HEK293 (cell line): ENCODE measurements around the gene ZC3H12C.

Experiments used
- CTCF ChIA-PET: fragments of 350-600 bp; formaldehyde crosslinking; extraction: SDS; loops from one replicate; lab custom pipeline; 2021; ENCODE audit warnings: antibody characterized with exemption; lab: Yijun Ruan, JAX
- POLR2A ChIA-PET: fragments of 300-600 bp; formaldehyde crosslinking; extraction: SDS; loops from one replicate; lab custom pipeline; 2020; ENCODE audit warnings: antibody characterized with exemption, inconsistent platforms; lab: Yijun Ruan, JAX
- H3K27ac ChIP-seq: fragments of 200-500 bp; sonication (Bioruptor generic); 2 replicates; pipeline ENCODE4 v1.5.1; 2014; ENCODE audit warnings: low read depth, low read length, control low read depth, inconsistent platforms; ENCODE audit errors: extremely low read depth
- H3K36me3 ChIP-seq, 2 experiments: fragments of 200-500 bp in 1 of 2; sonication (Bioruptor generic) in 1 of 2; 1 replicate in 1 of 2; 2 replicates in 1 of 2; pipeline ENCODE4 v1.5.1; 2014 to 2017; ENCODE audit warnings: inconsistent platforms in 2 of 2, low read length in 2 of 2; ENCODE audit not compliant: control insufficient read depth in 2 of 2, insufficient read depth in 1 of 2
- H3K4me1 ChIP-seq: fragments of 200-500 bp; sonication (Bioruptor generic); 2 replicates; pipeline ENCODE4 v1.5.1; 2014; ENCODE audit warnings: mild to moderate bottlenecking, low read length, inconsistent platforms; ENCODE audit not compliant: control insufficient read depth, insufficient read depth
- H3K4me3 ChIP-seq: 2 replicates; pipeline ENCODE4 v1.5.1; 2011; ENCODE audit warnings: low read depth, mild to moderate bottlenecking, control low read depth, low read length, moderate library complexity
- H3K9me3 ChIP-seq: fragments of 200-500 bp; sonication (Bioruptor generic); 2 replicates; pipeline ENCODE4 v1.5.1; 2014; ENCODE audit warnings: low read depth, low read length, inconsistent platforms; ENCODE audit not compliant: control insufficient read depth, insufficient read depth
- FEZF1 ChIP-seq: fragments of 450-650 bp; formaldehyde crosslinking; IDR thresholded peaks from 2 replicates; pipeline ENCODE4 v1.5.1; 2016; ENCODE audit warnings: missing biosample characterization, missing genetic modification characterization
- GFI1B ChIP-seq: fragments of 450-650 bp; formaldehyde crosslinking; IDR thresholded peaks from 2 replicates; pipeline ENCODE4 v1.5.1; 2016; ENCODE audit warnings: missing biosample characterization, missing genetic modification characterization
- KLF1 ChIP-seq: fragments of 450-650 bp; formaldehyde crosslinking; IDR thresholded peaks from 2 replicates; pipeline ENCODE4 v1.5.1; 2016; ENCODE audit warnings: missing biosample characterization, missing genetic modification characterization
- KLF10 ChIP-seq: fragments of 450-650 bp; IDR thresholded peaks from 2 replicates; pipeline ENCODE4 v1.5.1; 2018; ENCODE audit warnings: missing biosample characterization, mild to moderate bottlenecking, missing genetic modification characterization
- OSR2 ChIP-seq: fragments of 450-650 bp; formaldehyde crosslinking; IDR thresholded peaks from 2 replicates; pipeline ENCODE4 v1.5.1; 2016; ENCODE audit warnings: missing biosample characterization, missing genetic modification characterization
- PRDM6 ChIP-seq: fragments of 450-650 bp; formaldehyde crosslinking; IDR thresholded peaks from 2 replicates; pipeline ENCODE4 v1.5.1; 2017; ENCODE audit warnings: missing biosample characterization, missing genetic modification characterization
- REPIN1 ChIP-seq: fragments of 450-650 bp; formaldehyde crosslinking; IDR thresholded peaks from 2 replicates; pipeline ENCODE4 v1.5.1; 2017; ENCODE audit warnings: missing biosample characterization, missing genetic modification characterization, low read depth
- YY2 ChIP-seq: fragments of 450-650 bp; formaldehyde crosslinking; IDR thresholded peaks from 2 replicates; pipeline ENCODE4 v1.5.1; 2016; ENCODE audit warnings: missing biosample characterization, missing genetic modification characterization
- ZNF24 ChIP-seq: fragments of 450-650 bp; formaldehyde crosslinking; IDR thresholded peaks from 2 replicates; pipeline ENCODE4 v1.5.1; 2016; ENCODE audit warnings: missing biosample characterization, missing genetic modification characterization
- ZNF416 ChIP-seq: fragments of 450-650 bp; formaldehyde crosslinking; IDR thresholded peaks from 2 replicates; pipeline ENCODE4 v1.5.1; 2016; ENCODE audit warnings: missing biosample characterization, missing genetic modification characterization
- ZNF473 ChIP-seq: fragments of 450-650 bp; formaldehyde crosslinking; IDR thresholded peaks from 2 replicates; pipeline ENCODE4 v1.5.1; 2017; ENCODE audit warnings: missing biosample characterization, missing genetic modification characterization
- ZNF513 ChIP-seq: fragments of 450-650 bp; IDR thresholded peaks from 2 replicates; pipeline ENCODE4 v1.5.1; 2018; ENCODE audit warnings: missing biosample characterization, missing genetic modification characterization
- ZNF530 ChIP-seq: fragments of 450-650 bp; formaldehyde crosslinking; IDR thresholded peaks from 2 replicates; pipeline ENCODE4 v1.5.1; 2016; ENCODE audit warnings: low read depth, missing biosample characterization, missing genetic modification characterization
- ZNF704 ChIP-seq: fragments of 450-650 bp; formaldehyde crosslinking; IDR thresholded peaks from 2 replicates; pipeline ENCODE4 v1.5.1; 2016; ENCODE audit warnings: missing biosample characterization, missing genetic modification characterization
- ZNF777 ChIP-seq: fragments of 450-650 bp; formaldehyde crosslinking; IDR thresholded peaks from 2 replicates; pipeline ENCODE4 v1.5.1; 2017; ENCODE audit warnings: missing biosample characterization, missing genetic modification characterization, borderline replicate concordance
- ZNF843 ChIP-seq: fragments of 450-650 bp; formaldehyde crosslinking; IDR thresholded peaks from 2 replicates; pipeline ENCODE4 v1.5.1; 2016; ENCODE audit warnings: missing biosample characterization, missing genetic modification characterization
- TF ChIP-seq, protein P1 (sequence below): fragments of 450-650 bp; formaldehyde crosslinking; IDR thresholded peaks from 2 replicates; pipeline ENCODE4 v1.5.1; 2016; ENCODE audit warnings: missing biosample characterization, missing genetic modification characterization, borderline replicate concordance
- TF ChIP-seq, protein P2 (sequence below): fragments of 450-650 bp; formaldehyde crosslinking; IDR thresholded peaks from 2 replicates; pipeline ENCODE4 v1.5.1; 2016; ENCODE audit warnings: missing biosample characterization, missing genetic modification characterization

The ZC3H12C gene

GRCh38 chr11:110124605-110125004 lies 31.4 kb downstream of the ZC3H12C start (continued):
- peak; percentile 59; the same call in 1 of the 2 replicates for TF ChIP-seq GFI1B (tag by site-specific recombination)

DNA sequence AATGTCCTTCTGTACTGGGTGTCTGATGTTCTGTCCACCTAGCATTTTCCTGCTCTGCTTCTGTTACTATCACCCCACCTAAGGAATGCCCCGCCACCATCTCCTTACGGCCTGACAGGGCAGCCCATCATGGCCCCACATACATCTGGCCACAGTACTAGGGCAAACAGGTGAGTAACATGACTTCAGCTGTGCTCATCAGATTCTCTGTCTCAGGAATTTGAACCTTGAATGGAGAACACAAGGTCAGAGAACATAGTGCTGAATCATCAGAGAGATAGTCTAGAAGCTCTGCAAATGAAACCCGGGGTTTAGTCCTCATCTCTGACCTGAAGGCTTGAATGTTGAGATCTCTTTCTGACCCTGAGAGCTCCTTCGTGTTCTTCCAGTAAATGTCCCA lies 32.4 kb downstream of the ZC3H12C start:
- peaks cover 11% of the 10 kb centered on the region; the same call in 1 of the 2 replicates for H3K4me1 ChIP-seq
- no peak for TF ChIP-seq KLF10 (tag by site-specific recombination)
- TF ChIP-seq, protein P1, sequence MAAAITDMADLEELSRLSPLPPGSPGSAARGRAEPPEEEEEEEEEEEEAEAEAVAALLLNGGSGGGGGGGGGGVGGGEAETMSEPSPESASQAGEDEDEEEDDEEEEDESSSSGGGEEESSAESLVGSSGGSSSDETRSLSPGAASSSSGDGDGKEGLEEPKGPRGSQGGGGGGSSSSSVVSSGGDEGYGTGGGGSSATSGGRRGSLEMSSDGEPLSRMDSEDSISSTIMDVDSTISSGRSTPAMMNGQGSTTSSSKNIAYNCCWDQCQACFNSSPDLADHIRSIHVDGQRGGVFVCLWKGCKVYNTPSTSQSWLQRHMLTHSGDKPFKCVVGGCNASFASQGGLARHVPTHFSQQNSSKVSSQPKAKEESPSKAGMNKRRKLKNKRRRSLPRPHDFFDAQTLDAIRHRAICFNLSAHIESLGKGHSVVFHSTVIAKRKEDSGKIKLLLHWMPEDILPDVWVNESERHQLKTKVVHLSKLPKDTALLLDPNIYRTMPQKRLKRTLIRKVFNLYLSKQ, result no peak
- TF ChIP-seq ZNF513 (tag by site-specific recombination), result no peak
- TF ChIP-seq ZNF777 (tag by site-specific recombination), result no peak
- no peak for TF ChIP-seq ZNF473 (tag by site-specific recombination)
- TF ChIP-seq KLF1 (tag by site-specific recombination), result no peak
- TF ChIP-seq REPIN1 (tag by site-specific recombination), result no peak
- TF ChIP-seq, all 188 proteins: peak for 0
- H3K9me3 ChIP-seq, result no peaks in the 10 kb centered on the region
- H3K36me3 ChIP-seq, result no peaks in the 10 kb centered on the region
- ChIA-PET CTCF (interaction anchor here (0.5 to 1.4 kb wide), 2 partner anchors 252 to 1330 kb away, joined by 3 to 8 read pairs; no protein-coding TSS in a partner anchor), POLR2A (no interaction called here)
- no peak overlapping the region for H3K4me3 ChIP-seq
- no peak overlapping the region for H3K27ac ChIP-seq

DNA sequence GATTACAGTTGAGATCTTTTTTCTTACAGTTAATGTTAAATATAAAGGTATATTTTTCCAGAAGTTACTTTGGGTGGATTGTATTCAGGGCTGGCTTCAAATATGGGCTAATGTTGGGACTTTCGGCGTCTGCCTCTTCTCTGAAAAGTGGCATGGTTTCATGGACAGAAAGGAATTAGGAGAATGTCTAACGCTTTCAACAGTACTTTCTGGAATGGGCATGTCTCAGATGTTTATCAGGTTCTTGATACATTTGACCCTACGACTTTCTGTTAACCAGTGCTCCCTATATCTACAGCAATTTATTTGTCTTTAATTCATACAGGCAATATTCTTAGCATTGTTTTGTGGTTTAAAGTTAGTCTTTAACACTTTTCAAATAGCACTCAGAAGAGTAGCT lies 33.7 kb downstream of the ZC3H12C start:
- ChIA-PET POLR2A (no interaction called here), CTCF (interaction anchor here (1.2 to 1.4 kb wide), 2 partner anchors 74 to 250 kb away, joined by 4 to 8 read pairs; no protein-coding TSS in a partner anchor)
- Histone ChIP-seq H3K36me3 (no peaks in the 10 kb centered on the region), H3K27ac (no peak overlapping the region), H3K9me3 (no peaks in the 10 kb centered on the region), H3K4me1 (peaks cover 11% of the 10 kb centered on the region; the same call in 1 of the 2 replicates), H3K4me3 (no peak overlapping the region)
- TF ChIP-seq ZNF530 (tag by site-specific recombination) (no peak), KLF1 (tag by site-specific recombination) (no peak), YY2 (no peak)
- TF ChIP-seq, protein P1, result no peak
- TF ChIP-seq, all 188 proteins: peak for 0

GRCh38 chr11:110128161-110128560 lies 35.0 kb downstream of the ZC3H12C start:
- no peaks in the 10 kb centered on the region for H3K36me3 ChIP-seq
- H3K9me3 ChIP-seq, result no peaks in the 10 kb centered on the region
- peaks cover 11% of the 10 kb centered on the region; the same call in 1 of the 2 replicates for H3K4me1 ChIP-seq
- ChIA-PET CTCF (interaction anchor here (0.6 to 0.9 kb wide), 5 partner anchors 41 to 1300 kb away, joined by 3 to 6 read pairs (median 4); no protein-coding TSS in a partner anchor), POLR2A (interaction anchor here (0.7 to 0.8 kb wide), 2 partner anchors 13 to 69 kb away, joined by 3 read pairs; no protein-coding TSS in a partner anchor)
- no peak overlapping the region for H3K4me3 ChIP-seq
- no peak overlapping the region for H3K27ac ChIP-seq
- TF ChIP-seq ZNF843 (tag by site-specific recombination) (0 out of 2 replicates have a peak, but pooled peaks have one; percentile 22), FEZF1 (tag by site-specific recombination) (peak; percentile 72; the same call in 1 of the 2 replicates), OSR2 (tag by site-specific recombination) (peak; percentile 58), ZNF704 (no peak), ZNF416 (tag by site-specific recombination) (no peak), ZNF24 (no peak), PRDM6 (tag by site-specific recombination) (peak; percentile 86)
- TF ChIP-seq, protein P2, sequence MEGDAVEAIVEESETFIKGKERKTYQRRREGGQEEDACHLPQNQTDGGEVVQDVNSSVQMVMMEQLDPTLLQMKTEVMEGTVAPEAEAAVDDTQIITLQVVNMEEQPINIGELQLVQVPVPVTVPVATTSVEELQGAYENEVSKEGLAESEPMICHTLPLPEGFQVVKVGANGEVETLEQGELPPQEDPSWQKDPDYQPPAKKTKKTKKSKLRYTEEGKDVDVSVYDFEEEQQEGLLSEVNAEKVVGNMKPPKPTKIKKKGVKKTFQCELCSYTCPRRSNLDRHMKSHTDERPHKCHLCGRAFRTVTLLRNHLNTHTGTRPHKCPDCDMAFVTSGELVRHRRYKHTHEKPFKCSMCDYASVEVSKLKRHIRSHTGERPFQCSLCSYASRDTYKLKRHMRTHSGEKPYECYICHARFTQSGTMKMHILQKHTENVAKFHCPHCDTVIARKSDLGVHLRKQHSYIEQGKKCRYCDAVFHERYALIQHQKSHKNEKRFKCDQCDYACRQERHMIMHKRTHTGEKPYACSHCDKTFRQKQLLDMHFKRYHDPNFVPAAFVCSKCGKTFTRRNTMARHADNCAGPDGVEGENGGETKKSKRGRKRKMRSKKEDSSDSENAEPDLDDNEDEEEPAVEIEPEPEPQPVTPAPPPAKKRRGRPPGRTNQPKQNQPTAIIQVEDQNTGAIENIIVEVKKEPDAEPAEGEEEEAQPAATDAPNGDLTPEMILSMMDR, result no peak
